SHP77 treated with DMSO at 0.1 percent for 48 hours (cell line): ENCODE measurements around the gene ABCG2.

Source experiments
- DNase-seq: peaks from one replicate; lab custom pipeline; 2025; lab: John Stamatoyannopoulos, UW

The ABCG2 gene

GRCh38 chr4:88063634-88064296, 94.7 kb downstream of the ABCG2 start:
- DNase-seq = no peak

GRCh38 chr4:88062843-88063242, 95.6 kb downstream of the ABCG2 start:
- DNase-seq = no peak

GRCh38 chr4:88062311-88062710, 96.1 kb downstream of the ABCG2 start:
- DNase-seq = no peak

- DNase-seq = no peak
Measured at GRCh38 chr4:88060431-88060830, 98.0 kb downstream of the ABCG2 start.

- no peak for DNase-seq
Measured at GRCh38 chr4:88059766-88060165, 98.7 kb downstream of the ABCG2 start.

- DNase-seq = no peak
Measured at GRCh38 chr4:88058295-88058694, 100.1 kb downstream of the ABCG2 start.

GRCh38 chr4:88054901-88055300, 103.5 kb downstream of the ABCG2 start:
- DNase-seq = no peak

GRCh38 chr4:88054229-88054628, 104.2 kb downstream of the ABCG2 start:
- DNase-seq = no peak

- DNase-seq = no peak
Measured at GRCh38 chr4:88045021-88045420, 113.4 kb downstream of the ABCG2 start.

- DNase-seq = no peak
Measured at GRCh38 chr4:88043586-88044340, 114.7 kb downstream of the ABCG2 start.

- no peak for DNase-seq
Measured at GRCh38 chr4:88043001-88043400, 115.4 kb downstream of the ABCG2 start.

- DNase-seq = no peak
Measured at GRCh38 chr4:88041626-88042025, 116.8 kb downstream of the ABCG2 start.

GRCh38 chr4:88040707-88041106, 117.7 kb downstream of the ABCG2 start:
- no peak for DNase-seq
